Measurements from ENCODE around the gene CMSS1. TPM values are rescaled to one million over a fixed set of nuclear protein-coding genes. Genes with fewer than 3 reads are reported as not detected.
A peak's percentile ranks its signal among the peaks of the same experiment; 100 is the strongest.

CMSS1 gene
- total and polyA plus RNA-seq, 5 donors from 2014 or later: 20.5 to 34.0 (median 22.0) TPM

GRCh38 chr3:100075851-100076730, 258.4 kb downstream of the CMSS1 start:
- H3K27me3 ChIP-seq (ENCODE audit: control insufficient read depth, insufficient read depth, low read length): no peaks in the 10 kb centered on the region
- H3K27ac Mint-ChIP-seq: peak overlapping the region in 2 of 3 donors; percentile 45 to 47
- H3K36me3 ChIP-seq (ENCODE audit: control insufficient read depth, insufficient read depth, low read length): no peaks in the 10 kb centered on the region
- DNase-seq (peak in 1 of 3 donors; percentile 80), ATAC-seq (ENCODE audit: low read depth in 2 of 2) (peak in 1 of 2 donors; percentile 25)
- no peaks in the 10 kb centered on the region for H3K9me3 ChIP-seq (ENCODE audit: control insufficient read depth in 2 of 2, low read length in 2 of 2)
- peaks cover 0 to 2% (median 0%) of the 10 kb centered on the region in 7 donors for H3K9me3 Mint-ChIP-seq
- H3K27me3 Mint-ChIP-seq: peaks cover 4% of the 10 kb centered on the region
- H3K4me3 ChIP-seq (ENCODE audit: low read depth, low read length): no peak overlapping the region
- peaks cover 6% of the 10 kb centered on the region for H3K36me3 Mint-ChIP-seq
- peak overlapping the region; percentile 17 for H3K27ac ChIP-seq (ENCODE audit: insufficient read depth, low read length, poor library complexity, severe bottlenecking)
- peak overlapping the region in 1 of 4 donors; percentile 17 for H3K4me3 Mint-ChIP-seq
- H3K4me1 Mint-ChIP-seq: peaks cover 32 to 45% (median 42%) of the 10 kb centered on the region in 4 donors
- H3K4me1 ChIP-seq (ENCODE audit: control insufficient read depth, insufficient read depth, low read length, poor library complexity, severe bottlenecking): peaks cover 24% of the 10 kb centered on the region

GRCh38 chr3:100076731-100077529, 259.3 kb downstream of the CMSS1 start:
- DNase-seq: no peak
- Mint-ChIP-seq H3K36me3 (peaks cover 7% of the 10 kb centered on the region), H3K4me3 (no peak overlapping the region), H3K27me3 (no peaks in the 10 kb centered on the region), H3K27ac (no peak overlapping the region), H3K9me3 (peaks cover 0 to 2% (median 0%) of the 10 kb centered on the region in 7 donors), H3K4me1 (peaks cover 30 to 40% (median 37%) of the 10 kb centered on the region in 4 donors)
- Histone ChIP-seq H3K36me3 (ENCODE audit: control insufficient read depth, insufficient read depth, low read length) (no peaks in the 10 kb centered on the region), H3K4me1 (ENCODE audit: control insufficient read depth, insufficient read depth, low read length, poor library complexity, severe bottlenecking) (peaks cover 23% of the 10 kb centered on the region), H3K9me3 (ENCODE audit: control insufficient read depth in 2 of 2, low read length in 2 of 2) (no peaks in the 10 kb centered on the region), H3K27ac (ENCODE audit: insufficient read depth, low read length, poor library complexity, severe bottlenecking) (no peak overlapping the region), H3K4me3 (ENCODE audit: low read depth, low read length) (no peak overlapping the region), H3K27me3 (ENCODE audit: control insufficient read depth, insufficient read depth, low read length) (no peaks in the 10 kb centered on the region)
- ATAC-seq (ENCODE audit: low read depth in 2 of 2): no peak

GRCh38 chr3:100079328-100079727, 261.7 kb downstream of the CMSS1 start:
- H3K9me3 ChIP-seq (ENCODE audit: control insufficient read depth in 2 of 2, low read length in 2 of 2): no peaks in the 10 kb centered on the region
- no peak overlapping the region for H3K4me3 ChIP-seq (ENCODE audit: low read depth, low read length)
- no peak for DNase-seq
- H3K27ac Mint-ChIP-seq: no peak overlapping the region
- H3K4me3 Mint-ChIP-seq: no peak overlapping the region
- ATAC-seq (ENCODE audit: low read depth in 2 of 2): no peak
- peaks cover 10 to 17% (median 15%) of the 10 kb centered on the region in 4 donors for H3K4me1 Mint-ChIP-seq
- H3K36me3 Mint-ChIP-seq: peaks cover 7% of the 10 kb centered on the region
- no peaks in the 10 kb centered on the region for H3K36me3 ChIP-seq (ENCODE audit: control insufficient read depth, insufficient read depth, low read length)
- no peaks in the 10 kb centered on the region for H3K27me3 Mint-ChIP-seq
- H3K27me3 ChIP-seq (ENCODE audit: control insufficient read depth, insufficient read depth, low read length): no peaks in the 10 kb centered on the region
- H3K4me1 ChIP-seq (ENCODE audit: control insufficient read depth, insufficient read depth, low read length, poor library complexity, severe bottlenecking): no peaks in the 10 kb centered on the region
- no peak overlapping the region for H3K27ac ChIP-seq (ENCODE audit: insufficient read depth, low read length, poor library complexity, severe bottlenecking)
- H3K9me3 Mint-ChIP-seq: peaks cover 0 to 2% (median 0%) of the 10 kb centered on the region in 7 donors

- DNase-seq (no peak), ATAC-seq (ENCODE audit: low read depth in 2 of 2) (no peak)
- no peak overlapping the region for H3K4me3 Mint-ChIP-seq
- H3K4me1 Mint-ChIP-seq: peaks cover 4 to 12% (median 10%) of the 10 kb centered on the region in 4 donors
- H3K9me3 ChIP-seq (ENCODE audit: control insufficient read depth in 2 of 2, low read length in 2 of 2): no peaks in the 10 kb centered on the region
- peaks cover 0 to 2% (median 0%) of the 10 kb centered on the region in 7 donors for H3K9me3 Mint-ChIP-seq
- no peaks in the 10 kb centered on the region for H3K27me3 Mint-ChIP-seq
- no peaks in the 10 kb centered on the region for H3K36me3 ChIP-seq (ENCODE audit: control insufficient read depth, insufficient read depth, low read length)
- no peaks in the 10 kb centered on the region for H3K27me3 ChIP-seq (ENCODE audit: control insufficient read depth, insufficient read depth, low read length)
- H3K27ac ChIP-seq (ENCODE audit: insufficient read depth, low read length, poor library complexity, severe bottlenecking): no peak overlapping the region
- no peak overlapping the region for H3K4me3 ChIP-seq (ENCODE audit: low read depth, low read length)
- H3K27ac Mint-ChIP-seq: no peak overlapping the region
- peaks cover 7% of the 10 kb centered on the region for H3K36me3 Mint-ChIP-seq
- H3K4me1 ChIP-seq (ENCODE audit: control insufficient read depth, insufficient read depth, low read length, poor library complexity, severe bottlenecking): no peaks in the 10 kb centered on the region
Observed at GRCh38 chr3:100080573-100080972, 262.9 kb downstream of the CMSS1 start.

- H3K27me3 Mint-ChIP-seq: no peaks in the 10 kb centered on the region
- ATAC-seq (ENCODE audit: low read depth in 2 of 2) (no peak), DNase-seq (no peak)
- H3K4me1 Mint-ChIP-seq: peaks cover 1 to 5% (median 4%) of the 10 kb centered on the region in 4 donors
- H3K36me3 Mint-ChIP-seq: peaks cover 7% of the 10 kb centered on the region
- Histone ChIP-seq H3K27me3 (ENCODE audit: control insufficient read depth, insufficient read depth, low read length) (no peaks in the 10 kb centered on the region), H3K9me3 (ENCODE audit: control insufficient read depth in 2 of 2, low read length in 2 of 2) (no peaks in the 10 kb centered on the region), H3K27ac (ENCODE audit: insufficient read depth, low read length, poor library complexity, severe bottlenecking) (no peak overlapping the region), H3K36me3 (ENCODE audit: control insufficient read depth, insufficient read depth, low read length) (no peaks in the 10 kb centered on the region), H3K4me3 (ENCODE audit: low read depth, low read length) (no peak overlapping the region), H3K4me1 (ENCODE audit: control insufficient read depth, insufficient read depth, low read length, poor library complexity, severe bottlenecking) (no peaks in the 10 kb centered on the region)
- no peaks in the 10 kb centered on the region for H3K9me3 Mint-ChIP-seq
- no peak overlapping the region for H3K4me3 Mint-ChIP-seq
- peak overlapping the region in 1 of 3 donors; percentile 13 for H3K27ac Mint-ChIP-seq
Observed at GRCh38 chr3:100081311-100081710, 263.6 kb downstream of the CMSS1 start.

- Mint-ChIP-seq H3K27ac (no peak overlapping the region), H3K27me3 (no peaks in the 10 kb centered on the region)
Observed at GRCh38 chr3:100081986-100082692, 264.5 kb downstream of the CMSS1 start.

GRCh38 chr3:100082714-100083113, 265.1 kb downstream of the CMSS1 start:
- H3K9me3 Mint-ChIP-seq: no peaks in the 10 kb centered on the region
- no peak overlapping the region for H3K27ac Mint-ChIP-seq
- Histone ChIP-seq H3K36me3 (ENCODE audit: control insufficient read depth, insufficient read depth, low read length) (no peaks in the 10 kb centered on the region), H3K27me3 (ENCODE audit: control insufficient read depth, insufficient read depth, low read length) (no peaks in the 10 kb centered on the region), H3K27ac (ENCODE audit: insufficient read depth, low read length, poor library complexity, severe bottlenecking) (no peak overlapping the region), H3K9me3 (ENCODE audit: control insufficient read depth in 2 of 2, low read length in 2 of 2) (no peaks in the 10 kb centered on the region), H3K4me1 (ENCODE audit: control insufficient read depth, insufficient read depth, low read length, poor library complexity, severe bottlenecking) (no peaks in the 10 kb centered on the region), H3K4me3 (ENCODE audit: low read depth, low read length) (no peak overlapping the region)
- H3K27me3 Mint-ChIP-seq: no peaks in the 10 kb centered on the region
- H3K4me1 Mint-ChIP-seq: peaks cover 0 to 6% (median 0%) of the 10 kb centered on the region in 4 donors
- peaks cover 7% of the 10 kb centered on the region for H3K36me3 Mint-ChIP-seq
- ATAC-seq (ENCODE audit: low read depth in 2 of 2) (no peak), DNase-seq (no peak)
- no peak overlapping the region for H3K4me3 Mint-ChIP-seq

More at GRCh38 chr3:100081986-100082692, 264.5 kb downstream of the CMSS1 start:
- Histone ChIP-seq H3K27ac (ENCODE audit: insufficient read depth, low read length, poor library complexity, severe bottlenecking) (no peak overlapping the region), H3K36me3 (ENCODE audit: control insufficient read depth, insufficient read depth, low read length) (no peaks in the 10 kb centered on the region), H3K4me3 (ENCODE audit: low read depth, low read length) (no peak overlapping the region), H3K4me1 (ENCODE audit: control insufficient read depth, insufficient read depth, low read length, poor library complexity, severe bottlenecking) (no peaks in the 10 kb centered on the region), H3K27me3 (ENCODE audit: control insufficient read depth, insufficient read depth, low read length) (no peaks in the 10 kb centered on the region), H3K9me3 (ENCODE audit: control insufficient read depth in 2 of 2, low read length in 2 of 2) (no peaks in the 10 kb centered on the region)
- H3K9me3 Mint-ChIP-seq: no peaks in the 10 kb centered on the region
- no peak for ATAC-seq (ENCODE audit: low read depth in 2 of 2)
- no peak for DNase-seq
- H3K36me3 Mint-ChIP-seq: peaks cover 7% of the 10 kb centered on the region
- H3K4me3 Mint-ChIP-seq: no peak overlapping the region
- H3K4me1 Mint-ChIP-seq: peaks cover 0 to 4% (median 0%) of the 10 kb centered on the region in 4 donors

All from CD4-positive, CD25-positive, alpha-beta regulatory T cell (primary cell).